Measurements from ENCODE around the gene POLR2F.

DNA sequence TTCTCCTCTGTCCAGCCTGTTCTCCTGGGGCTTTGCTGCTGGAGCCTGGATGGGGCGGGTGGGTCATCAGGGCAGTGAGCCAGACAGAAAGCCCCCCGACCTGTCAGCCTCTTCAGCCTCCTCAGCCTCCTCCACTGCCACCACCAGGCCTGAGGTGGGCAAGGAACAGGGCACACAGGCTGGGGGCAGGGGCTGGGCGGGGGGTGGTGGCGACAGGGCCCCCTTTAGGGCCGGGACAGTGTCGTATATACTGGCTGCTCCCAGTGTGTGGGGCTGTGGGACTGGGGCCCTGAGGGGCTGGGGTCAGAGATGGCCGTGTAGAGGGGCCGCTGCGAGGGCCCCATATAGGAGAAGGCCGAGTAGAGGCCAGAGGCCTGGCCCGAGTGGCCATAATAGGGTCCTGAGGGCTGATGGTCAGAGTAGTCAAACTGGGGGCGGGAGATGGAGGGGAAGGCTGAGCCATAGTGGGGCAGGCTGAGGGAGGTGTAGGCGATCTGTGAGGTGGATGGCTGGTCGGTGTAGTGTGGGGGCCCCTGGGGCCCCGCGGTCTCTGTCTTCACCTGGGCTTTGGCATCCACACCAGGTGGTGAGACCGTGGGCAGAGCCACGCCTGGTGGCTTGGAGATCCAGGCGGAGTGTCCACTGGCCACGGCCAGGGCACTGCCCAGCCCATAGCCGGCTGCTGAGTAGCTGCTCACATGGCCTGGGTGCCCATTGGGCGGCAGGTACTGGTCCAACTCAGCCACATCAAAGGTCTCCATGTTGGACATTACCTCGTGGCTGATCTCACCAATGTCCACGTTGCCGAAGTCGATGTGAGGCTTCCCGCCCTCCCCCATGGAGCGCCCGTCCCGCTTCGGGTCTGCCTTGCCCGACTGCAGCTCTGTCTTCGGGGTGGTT lies 20.0 kb downstream of the POLR2F start:
- TF ChIP-seq SUZ12 (IDR thresholded peaks at IDR 0.05; ENCODE audit: extremely low read depth, insufficient read depth, insufficient read length): no peak
- TF ChIP-seq YY1 (IDR thresholded peaks at IDR 0.05; ENCODE audit: insufficient read depth, insufficient read length): no peak
- no peak for TF ChIP-seq ZNF274 (IDR thresholded peaks at IDR 0.05; ENCODE audit: low read depth, low read length)
